Activated naive CD4-positive, alpha-beta T cell treated with anti-CD3 and anti-CD28 coated beads, Interleukin-2, amount 10 ng/mL, durations not matched to agents 7 days and 5 days (primary cell): ENCODE data around the gene MTHFR.
"Not testable (repeated sequence)": the region's sequence is repeated elsewhere in the genome, so short reads cannot be mapped to it uniquely, and the experiment has no call there.

ENCODE experiments used
- CTCF ChIA-PET: fragments of 350-600 bp; sonication (Branson Sonifier 250); formaldehyde crosslinking; loops from one replicate; lab custom pipeline; 2021; ENCODE audit warnings: antibody characterized with exemption; lab: Charles Lee
- DNase-seq: peaks from one replicate; pipeline ENCODE4 v3.0.0-alpha.2; 2020
- H3K27ac Mint-ChIP-seq: one replicate; pipeline ENCODE4 v1.8.0; 2021; ENCODE audit warnings: mild to moderate bottlenecking, moderate library complexity, mixed read lengths
- H3K27me3 Mint-ChIP-seq: one replicate; pipeline ENCODE4 v1.8.0; 2021; ENCODE audit warnings: mild to moderate bottlenecking, mixed read lengths
- H3K36me3 Mint-ChIP-seq: one replicate; pipeline ENCODE4 v1.8.0; 2021; ENCODE audit warnings: mixed read lengths
- H3K4me1 Mint-ChIP-seq: one replicate; pipeline ENCODE4 v1.8.0; 2021; ENCODE audit warnings: mixed read lengths
- H3K4me3 Mint-ChIP-seq: one replicate; pipeline ENCODE4 v1.8.0; 2021; ENCODE audit warnings: mild to moderate bottlenecking, moderate library complexity, mixed read lengths
- H3K9me3 Mint-ChIP-seq: one replicate; pipeline ENCODE4 v1.8.0; 2021; ENCODE audit warnings: mixed read lengths

MTHFR gene

DNA sequence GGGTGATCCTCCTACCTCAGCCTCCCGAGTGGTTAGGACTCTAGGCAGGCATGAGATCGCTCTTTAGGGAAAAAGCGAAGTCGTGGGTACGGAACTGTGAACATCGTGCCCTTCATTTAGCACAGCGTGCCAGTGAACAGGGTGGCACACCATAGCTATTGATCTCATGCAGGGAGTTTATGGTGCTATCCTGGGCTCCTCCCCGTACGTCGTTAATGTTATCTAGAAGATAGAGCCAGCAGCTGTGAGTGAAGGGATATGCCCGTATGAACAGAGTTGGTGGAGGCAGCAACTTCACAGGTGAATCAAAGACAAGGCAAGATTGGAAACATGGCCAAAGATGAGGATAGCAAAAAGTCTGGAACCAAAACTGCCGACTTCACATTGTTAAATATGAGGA is 11.4 kb upstream of the MTHFR start:
- Mint-ChIP-seq H3K27me3 (no peaks in the 10 kb centered on the region), H3K4me1 (peaks cover 2% of the 10 kb centered on the region), H3K4me3 (no peak overlapping the region), H3K36me3 (peaks cover 25% of the 10 kb centered on the region), H3K9me3 (no peaks in the 10 kb centered on the region), H3K27ac (no peak overlapping the region)
- DNase-seq, result no peak
- CTCF ChIA-PET, result no interaction called here

DNA sequence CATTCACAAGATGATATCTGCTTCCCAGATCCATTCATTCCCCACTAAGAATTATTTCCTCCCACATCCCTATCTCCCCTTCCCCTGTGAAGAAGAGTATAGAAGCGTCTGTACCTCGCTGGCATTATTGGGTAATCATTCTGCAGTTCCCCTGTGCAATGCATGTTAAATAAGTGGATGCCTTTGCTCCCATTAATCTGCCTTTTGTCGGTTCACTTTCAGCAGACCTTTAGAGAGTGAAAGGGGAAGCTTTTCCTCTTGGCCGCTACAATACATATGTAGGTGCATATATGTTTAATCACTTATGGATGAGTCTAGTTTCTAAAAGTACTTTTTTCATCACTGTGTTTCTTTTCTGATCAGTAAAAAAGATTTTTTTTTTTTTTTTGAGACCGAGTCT is 7.3 kb upstream of the MTHFR start:
- Mint-ChIP-seq H3K9me3 (no peaks in the 10 kb centered on the region), H3K27me3 (no peaks in the 10 kb centered on the region), H3K4me3 (no peak overlapping the region), H3K36me3 (peaks cover 29% of the 10 kb centered on the region), H3K4me1 (peaks cover 15% of the 10 kb centered on the region), H3K27ac (no peak overlapping the region)
- no peak for DNase-seq
- CTCF ChIA-PET, result no interaction called here

- Mint-ChIP-seq H3K27me3 (no peaks in the 10 kb centered on the region), H3K36me3 (peaks cover 24% of the 10 kb centered on the region), H3K27ac (peak overlapping the region; percentile 85), H3K9me3 (no peaks in the 10 kb centered on the region), H3K4me1 (peaks cover 63% of the 10 kb centered on the region), H3K4me3 (peak overlapping the region; percentile 88)
- CTCF ChIA-PET, result interaction anchor here (0.6 to 1.3 kb wide), 3 partner anchors 30 to 86 kb away, joined by 3 to 4 read pairs (median 3); no protein-coding TSS in a partner anchor
- DNase-seq, result no peak
These were observed 1.4 kb upstream of the MTHFR start for GRCh38 chr1:11807133-11807532.

GRCh38 chr1:11806307-11806936 is 658 bp upstream of the MTHFR start:
- Mint-ChIP-seq H3K36me3 (peaks cover 25% of the 10 kb centered on the region), H3K9me3 (no peaks in the 10 kb centered on the region), H3K27ac (peak overlapping the region; percentile 85), H3K27me3 (no peaks in the 10 kb centered on the region), H3K4me3 (peak overlapping the region; percentile 88), H3K4me1 (peaks cover 68% of the 10 kb centered on the region)
- DNase-seq, result no peak
- CTCF ChIA-PET, result interaction anchor here (0.6 to 1.1 kb wide), 2 partner anchors 30 to 142 kb away, joined by 3 read pairs; no protein-coding TSS in a partner anchor

GRCh38 chr1:11804666-11805421 is 920 bp downstream of the MTHFR start:
- peak; percentile 52 for DNase-seq
- Mint-ChIP-seq H3K27ac (peak overlapping the region; percentile 85), H3K36me3 (peaks cover 36% of the 10 kb centered on the region), H3K4me3 (peak overlapping the region; percentile 88), H3K4me1 (peaks cover 67% of the 10 kb centered on the region), H3K27me3 (no peaks in the 10 kb centered on the region), H3K9me3 (no peaks in the 10 kb centered on the region)
- CTCF ChIA-PET, result interaction anchor here (2.3 kb wide), 1 partner anchor 20 kb away, joined by 7 read pairs; no protein-coding TSS in a partner anchor

GRCh38 chr1:11803924-11804665 is 1.7 kb downstream of the MTHFR start:
- H3K27me3 Mint-ChIP-seq, H3K9me3 Mint-ChIP-seq, DNase-seq: not testable (repeated sequence)
- peaks cover 34% of the 10 kb centered on the region for H3K36me3 Mint-ChIP-seq
- peak overlapping the region; percentile 88 for H3K4me3 Mint-ChIP-seq
- H3K27ac Mint-ChIP-seq, result peak overlapping the region; percentile 86
- peaks cover 63% of the 10 kb centered on the region for H3K4me1 Mint-ChIP-seq
- CTCF ChIA-PET, result interaction anchor here (1.4 to 2.3 kb wide), 2 partner anchors 19 to 20 kb away, joined by 4 to 7 read pairs; no protein-coding TSS in a partner anchor

GRCh38 chr1:11802973-11803885 is 2.5 kb downstream of the MTHFR start:
- Mint-ChIP-seq H3K36me3 (peaks cover 29% of the 10 kb centered on the region), H3K4me3 (peak overlapping the region; percentile 88), H3K4me1 (peaks cover 57% of the 10 kb centered on the region), H3K27ac (peak overlapping the region; percentile 86), H3K9me3 (no peaks in the 10 kb centered on the region), H3K27me3 (no peaks in the 10 kb centered on the region)
- CTCF ChIA-PET, result interaction anchor here (1.4 to 2.3 kb wide), 2 partner anchors 18 to 19 kb away, joined by 4 to 7 read pairs; no protein-coding TSS in a partner anchor
- DNase-seq, result peak; percentile 91

DNA sequence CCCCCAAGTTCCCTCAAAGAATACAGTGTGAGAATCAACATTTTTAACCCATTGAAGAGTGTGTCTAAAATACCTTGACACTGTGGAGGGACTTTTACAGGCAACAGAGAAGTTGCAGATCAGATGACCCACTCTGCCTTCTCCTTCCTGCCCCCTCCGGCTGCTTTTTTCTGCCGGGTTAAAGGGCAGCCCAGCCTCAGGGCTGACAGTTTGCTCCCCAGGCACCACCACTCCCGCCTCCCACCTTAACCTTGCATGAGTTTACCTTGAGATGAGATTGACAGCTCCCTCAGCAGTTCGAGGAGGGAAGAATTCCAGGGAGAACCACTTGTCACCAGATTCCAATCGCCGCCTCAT is 3.2 kb downstream of the MTHFR start:
- Mint-ChIP-seq H3K4me3 (peak overlapping the region; percentile 88), H3K27ac (peak overlapping the region; percentile 86), H3K9me3 (no peaks in the 10 kb centered on the region), H3K4me1 (peaks cover 51% of the 10 kb centered on the region), H3K27me3 (no peaks in the 10 kb centered on the region), H3K36me3 (peaks cover 25% of the 10 kb centered on the region)
- CTCF ChIA-PET, result interaction anchor here (2.3 kb wide), 1 partner anchor 17 kb away, joined by 7 read pairs; no protein-coding TSS in a partner anchor
- peak; percentile 35 for DNase-seq

- DNase-seq, result no peak
- H3K27ac Mint-ChIP-seq, result no peak overlapping the region
- no peaks in the 10 kb centered on the region for H3K27me3 Mint-ChIP-seq
- no peaks in the 10 kb centered on the region for H3K9me3 Mint-ChIP-seq
- peaks cover 36% of the 10 kb centered on the region for H3K4me1 Mint-ChIP-seq
- CTCF ChIA-PET, result no interaction called here
- no peak overlapping the region for H3K4me3 Mint-ChIP-seq
- H3K36me3 Mint-ChIP-seq, result peaks cover 28% of the 10 kb centered on the region
These were observed 4.9 kb downstream of the MTHFR start for GRCh38 chr1:11800756-11801433.

DNA sequence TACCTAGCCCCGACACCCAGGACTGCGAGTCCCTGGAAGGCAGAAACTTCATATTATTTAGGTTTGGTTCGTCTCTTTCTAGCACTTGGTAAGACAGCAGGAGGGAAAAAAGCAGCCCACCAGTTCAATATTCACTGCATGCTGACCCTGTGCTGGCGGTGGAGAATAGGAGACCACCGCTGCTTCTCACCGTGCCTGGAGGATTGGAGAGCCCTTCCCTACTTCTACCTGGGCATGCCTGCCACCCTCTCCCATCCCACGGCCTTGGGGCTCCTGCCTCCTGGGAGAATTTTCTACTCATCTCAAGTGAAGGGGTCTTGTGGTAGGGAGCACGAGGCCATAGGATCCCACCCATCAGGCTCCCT is 5.4 kb downstream of the MTHFR start:
- peaks cover 36% of the 10 kb centered on the region for H3K4me1 Mint-ChIP-seq
- peaks cover 33% of the 10 kb centered on the region for H3K36me3 Mint-ChIP-seq
- no peak overlapping the region for H3K27ac Mint-ChIP-seq
- H3K4me3 Mint-ChIP-seq, result no peak overlapping the region
- CTCF ChIA-PET, result no interaction called here
- H3K27me3 Mint-ChIP-seq, result no peaks in the 10 kb centered on the region
- no peak for DNase-seq
- H3K9me3 Mint-ChIP-seq, result no peaks in the 10 kb centered on the region

- CTCF ChIA-PET, result no interaction called here
- no peak overlapping the region for H3K27ac Mint-ChIP-seq
- no peaks in the 10 kb centered on the region for H3K9me3 Mint-ChIP-seq
- DNase-seq, result no peak
- H3K4me3 Mint-ChIP-seq, result no peak overlapping the region
- H3K36me3 Mint-ChIP-seq, result peaks cover 36% of the 10 kb centered on the region
- no peaks in the 10 kb centered on the region for H3K27me3 Mint-ChIP-seq
- H3K4me1 Mint-ChIP-seq, result peaks cover 32% of the 10 kb centered on the region
These were observed 5.9 kb downstream of the MTHFR start for GRCh38 chr1:11799896-11800295.

GRCh38 chr1:11799099-11799498 is 6.7 kb downstream of the MTHFR start:
- CTCF ChIA-PET, result no interaction called here
- Mint-ChIP-seq H3K27me3 (no peaks in the 10 kb centered on the region), H3K9me3 (no peaks in the 10 kb centered on the region), H3K27ac (no peak overlapping the region), H3K36me3 (peaks cover 36% of the 10 kb centered on the region), H3K4me1 (peaks cover 25% of the 10 kb centered on the region), H3K4me3 (no peak overlapping the region)
- DNase-seq, result no peak
